ENCODE results near the gene KLF7. TPM values are rescaled to one million over a fixed set of nuclear protein-coding genes. Genes with fewer than 3 reads are reported as not detected.

Gene KLF7
- total and polyA plus RNA-seq, 4 donors: 4.4 to 51.8 (median 22.3) TPM

DNA sequence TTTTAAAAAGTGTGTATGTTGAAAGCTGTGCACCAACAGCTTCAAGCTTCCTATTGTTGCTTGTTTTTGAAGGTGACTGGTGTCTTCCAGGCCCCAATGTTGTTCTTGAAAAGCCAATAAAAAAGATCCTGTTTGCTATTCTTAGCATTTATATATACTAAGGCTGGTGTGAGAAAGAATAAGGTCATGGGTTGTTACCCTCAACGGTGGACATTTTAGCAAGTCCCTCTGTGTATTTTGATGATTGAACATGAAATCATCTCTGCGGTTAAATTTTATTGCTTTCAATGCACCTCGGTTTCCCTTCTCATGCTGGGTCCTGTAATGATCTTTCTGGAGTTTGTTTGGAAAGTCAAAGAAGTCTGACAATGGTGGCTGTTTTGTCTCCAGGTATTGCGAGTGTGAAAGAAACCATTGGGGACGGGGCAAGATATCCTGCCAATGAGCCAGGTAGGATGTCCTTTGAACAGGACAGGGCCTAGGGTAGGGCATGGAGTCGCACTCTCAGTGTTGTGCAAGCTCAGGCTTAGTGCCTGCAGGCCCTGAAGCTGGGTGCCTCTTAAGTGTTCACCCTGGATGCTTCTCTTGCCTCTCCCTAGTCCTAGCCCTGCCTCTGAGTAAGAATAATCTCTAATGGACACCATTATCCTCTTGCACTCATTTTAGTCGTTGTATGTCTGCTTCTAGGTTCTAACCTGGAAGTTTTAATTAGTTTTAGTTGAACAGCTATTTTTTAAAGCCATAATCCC lies 16.0 kb upstream of the KLF7 start:
- ATAC-seq (ENCODE audit: insufficient read depth, low FRiP score) (no peak), DNase-seq (no peak)
- TF ChIP-seq, protein P1, sequence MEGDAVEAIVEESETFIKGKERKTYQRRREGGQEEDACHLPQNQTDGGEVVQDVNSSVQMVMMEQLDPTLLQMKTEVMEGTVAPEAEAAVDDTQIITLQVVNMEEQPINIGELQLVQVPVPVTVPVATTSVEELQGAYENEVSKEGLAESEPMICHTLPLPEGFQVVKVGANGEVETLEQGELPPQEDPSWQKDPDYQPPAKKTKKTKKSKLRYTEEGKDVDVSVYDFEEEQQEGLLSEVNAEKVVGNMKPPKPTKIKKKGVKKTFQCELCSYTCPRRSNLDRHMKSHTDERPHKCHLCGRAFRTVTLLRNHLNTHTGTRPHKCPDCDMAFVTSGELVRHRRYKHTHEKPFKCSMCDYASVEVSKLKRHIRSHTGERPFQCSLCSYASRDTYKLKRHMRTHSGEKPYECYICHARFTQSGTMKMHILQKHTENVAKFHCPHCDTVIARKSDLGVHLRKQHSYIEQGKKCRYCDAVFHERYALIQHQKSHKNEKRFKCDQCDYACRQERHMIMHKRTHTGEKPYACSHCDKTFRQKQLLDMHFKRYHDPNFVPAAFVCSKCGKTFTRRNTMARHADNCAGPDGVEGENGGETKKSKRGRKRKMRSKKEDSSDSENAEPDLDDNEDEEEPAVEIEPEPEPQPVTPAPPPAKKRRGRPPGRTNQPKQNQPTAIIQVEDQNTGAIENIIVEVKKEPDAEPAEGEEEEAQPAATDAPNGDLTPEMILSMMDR (IDR thresholded peaks at IDR 0.05; ENCODE audit: control extremely low read depth, extremely low read depth): no peak
- H3K4me3 ChIP-seq: no peak overlapping the region
- H3K36me3 ChIP-seq (ENCODE audit: control insufficient read depth in 4 of 4, insufficient read depth in 4 of 4, low read length in 4 of 4): no peaks in the 10 kb centered on the region
- H3K9ac ChIP-seq (ENCODE audit: insufficient read depth in 1 of 2, low read length in 2 of 2): no peak overlapping the region
- no peaks in the 10 kb centered on the region for H3K27me3 ChIP-seq (ENCODE audit: control insufficient read depth in 3 of 3, insufficient read depth in 3 of 3, low read length in 2 of 3)
- H3K27ac ChIP-seq (ENCODE audit: low read depth in 1 of 2, low read length in 1 of 2): no peak overlapping the region
- 91 to 93% methylated on average over 7 of the region's 7 CpGs for WGBS, 2 donors
- no peaks in the 10 kb centered on the region for H3K4me1 ChIP-seq (ENCODE audit: control insufficient read depth in 5 of 5, insufficient read depth in 5 of 5, low read length in 5 of 5)
- H3K9me3 ChIP-seq (ENCODE audit: control insufficient read depth in 4 of 4, insufficient read depth in 3 of 4, low read length in 3 of 4): peaks cover 0 to under 1% (median under 1%) of the 10 kb centered on the region in 4 donors

DNA sequence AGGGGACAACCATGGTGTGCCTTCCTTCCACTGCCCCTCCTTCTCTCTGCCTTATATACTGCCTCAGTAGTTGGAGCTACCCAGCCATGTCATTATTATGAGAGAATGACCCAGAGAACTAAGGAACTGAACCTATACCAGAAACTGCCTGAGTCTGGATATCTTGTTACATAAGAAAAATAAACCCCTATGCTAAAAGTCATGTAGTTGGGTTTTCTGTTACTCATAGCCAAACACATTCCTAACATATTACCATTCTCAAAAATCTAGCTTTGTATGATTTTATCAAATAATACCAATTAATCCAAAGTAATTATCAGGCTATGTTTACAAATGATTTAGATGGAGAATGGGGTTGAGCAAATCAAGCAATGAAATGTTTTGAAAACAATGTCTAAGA lies 15.0 kb upstream of the KLF7 start:
- Histone ChIP-seq H3K4me1 (ENCODE audit: control insufficient read depth in 5 of 5, insufficient read depth in 5 of 5, low read length in 5 of 5) (no peaks in the 10 kb centered on the region), H3K27me3 (ENCODE audit: control insufficient read depth in 3 of 3, insufficient read depth in 3 of 3, low read length in 2 of 3) (no peaks in the 10 kb centered on the region), H3K4me3 (no peak overlapping the region), H3K9me3 (ENCODE audit: control insufficient read depth in 4 of 4, insufficient read depth in 3 of 4, low read length in 3 of 4) (no peaks in the 10 kb centered on the region), H3K9ac (ENCODE audit: insufficient read depth in 1 of 2, low read length in 2 of 2) (no peak overlapping the region), H3K36me3 (ENCODE audit: control insufficient read depth in 4 of 4, insufficient read depth in 4 of 4, low read length in 4 of 4) (no peaks in the 10 kb centered on the region), H3K27ac (ENCODE audit: low read depth in 1 of 2, low read length in 1 of 2) (no peak overlapping the region)
- ATAC-seq (ENCODE audit: insufficient read depth, low FRiP score) (no peak), DNase-seq (no peak)
- TF ChIP-seq, protein P1 (IDR thresholded peaks at IDR 0.05; ENCODE audit: control extremely low read depth, extremely low read depth): no peak

DNA sequence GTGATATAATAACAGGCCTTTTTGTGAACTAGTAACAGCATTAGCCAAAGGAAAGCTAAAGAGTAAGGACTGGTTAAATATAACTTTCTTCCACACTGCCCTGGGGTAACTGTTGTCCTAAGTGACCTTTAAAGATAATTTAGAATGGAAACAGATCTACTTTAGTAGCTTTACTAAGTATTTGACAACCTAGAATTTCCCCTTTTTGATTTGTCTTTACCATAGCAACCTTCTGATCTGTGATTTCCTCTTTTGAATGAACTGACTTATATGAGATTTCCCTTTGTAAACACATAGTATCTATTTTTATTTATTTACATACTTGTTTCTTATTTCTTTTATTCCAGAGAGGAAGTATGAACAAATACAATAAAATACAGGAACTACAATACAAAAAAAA lies 10.5 kb upstream of the KLF7 start:
- Histone ChIP-seq H3K27ac (ENCODE audit: low read depth in 1 of 2, low read length in 1 of 2) (no peak overlapping the region), H3K4me3 (no peak overlapping the region), H3K4me1 (ENCODE audit: control insufficient read depth in 5 of 5, insufficient read depth in 5 of 5, low read length in 5 of 5) (no peaks in the 10 kb centered on the region), H3K9me3 (ENCODE audit: control insufficient read depth in 4 of 4, insufficient read depth in 3 of 4, low read length in 3 of 4) (no peaks in the 10 kb centered on the region), H3K27me3 (ENCODE audit: control insufficient read depth in 3 of 3, insufficient read depth in 3 of 3, low read length in 2 of 3) (no peaks in the 10 kb centered on the region), H3K9ac (ENCODE audit: insufficient read depth in 1 of 2, low read length in 2 of 2) (no peak overlapping the region), H3K36me3 (ENCODE audit: control insufficient read depth in 4 of 4, insufficient read depth in 4 of 4, low read length in 4 of 4) (no peaks in the 10 kb centered on the region)
- no peak for ATAC-seq (ENCODE audit: insufficient read depth, low FRiP score)
- TF ChIP-seq, protein P1 (IDR thresholded peaks at IDR 0.05; ENCODE audit: control extremely low read depth, extremely low read depth): no peak
- no peak for DNase-seq

DNA sequence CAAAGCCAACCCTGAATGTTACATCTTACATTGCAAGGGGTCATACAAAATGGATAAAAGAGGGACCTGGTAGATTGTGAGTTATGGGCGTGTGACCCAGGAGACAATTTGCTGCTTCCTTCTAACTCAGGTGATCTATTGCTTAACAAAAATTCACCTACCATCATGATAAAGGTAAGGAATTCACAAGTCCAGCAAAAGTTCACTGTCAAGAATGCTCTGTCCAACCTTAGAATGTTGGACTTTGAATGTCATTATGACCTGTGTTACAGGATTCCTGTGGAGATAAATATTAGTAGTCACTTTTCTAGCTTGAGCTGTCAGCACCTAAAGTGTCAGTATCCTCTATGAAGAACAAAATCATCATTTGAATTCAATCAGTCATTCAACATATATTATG lies 7.9 kb upstream of the KLF7 start:
- Histone ChIP-seq H3K4me3 (no peak overlapping the region), H3K27ac (ENCODE audit: low read depth in 1 of 2, low read length in 1 of 2) (no peak overlapping the region), H3K4me1 (ENCODE audit: control insufficient read depth in 5 of 5, insufficient read depth in 5 of 5, low read length in 5 of 5) (no peaks in the 10 kb centered on the region), H3K27me3 (ENCODE audit: control insufficient read depth in 3 of 3, insufficient read depth in 3 of 3, low read length in 2 of 3) (no peaks in the 10 kb centered on the region), H3K9ac (ENCODE audit: insufficient read depth in 1 of 2, low read length in 2 of 2) (no peak overlapping the region), H3K36me3 (ENCODE audit: control insufficient read depth in 4 of 4, insufficient read depth in 4 of 4, low read length in 4 of 4) (no peaks in the 10 kb centered on the region), H3K9me3 (ENCODE audit: control insufficient read depth in 4 of 4, insufficient read depth in 3 of 4, low read length in 3 of 4) (no peaks in the 10 kb centered on the region)
- WGBS, 2 donors: 94 to 97% methylated on average over 1 of the region's 1 CpG
- DNase-seq (no peak), ATAC-seq (ENCODE audit: insufficient read depth, low FRiP score) (no peak)
- TF ChIP-seq, protein P1 (IDR thresholded peaks at IDR 0.05; ENCODE audit: control extremely low read depth, extremely low read depth): no peak
